Brain microvascular endothelial cell (primary cell): ENCODE results near the gene CLASP1.

Experiments used
- DNase-seq: peaks from one replicate; pipeline ENCODE4 v3.0.0-alpha.2; 2020
- H3K27ac ChIP-seq: fragments of 250-450 bp; sonication (Bioruptor Pico); 2 replicates; pipeline ENCODE4 v1.5.1; 2020; ENCODE audit warnings: mild to moderate bottlenecking, moderate library complexity
- H3K27me3 ChIP-seq: fragments of 250-450 bp; sonication (Bioruptor Pico); replicated peaks from 2 replicates; pipeline ENCODE4 v1.5.1; 2020; ENCODE audit warnings: mild to moderate bottlenecking
- H3K36me3 ChIP-seq: fragments of 250-450 bp; sonication (Bioruptor Pico); replicated peaks from 2 replicates; pipeline ENCODE4 v1.5.1; 2020; ENCODE audit warnings: mild to moderate bottlenecking
- H3K4me3 ChIP-seq: 2 replicates; pipeline ENCODE4 v1.5.1; 2011; ENCODE audit warnings: low read depth, mild to moderate bottlenecking, control low read depth, low read length, moderate library complexity
- in situ Hi-C: cut with HindIII; loops from 2 replicates; pipeline ENCODE4 v1.10.0; 2017; ENCODE audit warnings: low sequenced_read_pairs, low pct_ligation_motif_present
- TF ChIP-seq, protein P1 (sequence below): IDR thresholded peaks from 2 replicates; pipeline ENCODE4 v1.5.1; 2011; ENCODE audit warnings: low read depth, mild to moderate bottlenecking, moderate library complexity, low read length, control low read depth, inconsistent platforms; ENCODE audit errors: missing control alignments

Gene CLASP1

GRCh38 chr2:121524685-121525425, 124.4 kb downstream of the CLASP1 start:
- DNase-seq, result no peak
- Histone ChIP-seq H3K36me3 (peaks cover 13% of the 10 kb centered on the region), H3K27ac (no peak overlapping the region), H3K4me3 (no peak overlapping the region), H3K27me3 (no peaks in the 10 kb centered on the region)
- TF ChIP-seq, protein P1, sequence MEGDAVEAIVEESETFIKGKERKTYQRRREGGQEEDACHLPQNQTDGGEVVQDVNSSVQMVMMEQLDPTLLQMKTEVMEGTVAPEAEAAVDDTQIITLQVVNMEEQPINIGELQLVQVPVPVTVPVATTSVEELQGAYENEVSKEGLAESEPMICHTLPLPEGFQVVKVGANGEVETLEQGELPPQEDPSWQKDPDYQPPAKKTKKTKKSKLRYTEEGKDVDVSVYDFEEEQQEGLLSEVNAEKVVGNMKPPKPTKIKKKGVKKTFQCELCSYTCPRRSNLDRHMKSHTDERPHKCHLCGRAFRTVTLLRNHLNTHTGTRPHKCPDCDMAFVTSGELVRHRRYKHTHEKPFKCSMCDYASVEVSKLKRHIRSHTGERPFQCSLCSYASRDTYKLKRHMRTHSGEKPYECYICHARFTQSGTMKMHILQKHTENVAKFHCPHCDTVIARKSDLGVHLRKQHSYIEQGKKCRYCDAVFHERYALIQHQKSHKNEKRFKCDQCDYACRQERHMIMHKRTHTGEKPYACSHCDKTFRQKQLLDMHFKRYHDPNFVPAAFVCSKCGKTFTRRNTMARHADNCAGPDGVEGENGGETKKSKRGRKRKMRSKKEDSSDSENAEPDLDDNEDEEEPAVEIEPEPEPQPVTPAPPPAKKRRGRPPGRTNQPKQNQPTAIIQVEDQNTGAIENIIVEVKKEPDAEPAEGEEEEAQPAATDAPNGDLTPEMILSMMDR, result no peak
- in situ Hi-C loops, result no loop called here

DNA sequence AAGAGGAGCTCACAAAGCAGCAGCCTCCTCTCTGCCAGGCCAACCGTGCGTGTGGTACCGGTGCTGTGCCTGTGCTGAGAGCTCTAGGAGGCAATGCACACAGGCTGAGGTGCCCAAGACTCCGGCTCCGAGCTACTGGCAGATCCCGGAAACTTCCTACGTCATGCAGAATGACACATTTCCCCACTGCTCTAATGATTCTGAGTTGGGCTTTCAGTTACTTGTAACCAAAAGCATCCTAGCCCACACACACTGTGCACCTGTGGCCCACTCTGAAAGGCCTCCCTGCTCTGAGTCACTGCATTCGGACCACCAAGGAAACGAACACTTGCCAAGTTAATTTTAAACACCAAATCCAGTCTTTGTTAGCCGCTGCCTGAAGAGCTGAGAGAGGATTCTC, 127.9 kb downstream of the CLASP1 start:
- no peak overlapping the region for H3K27ac ChIP-seq
- in situ Hi-C loops, result no loop called here
- no peak overlapping the region for H3K4me3 ChIP-seq
- no peaks in the 10 kb centered on the region for H3K27me3 ChIP-seq
- DNase-seq, result no peak
- H3K36me3 ChIP-seq, result peaks cover 13% of the 10 kb centered on the region
- TF ChIP-seq, protein P1, result no peak

GRCh38 chr2:121520641-121520994, 128.6 kb downstream of the CLASP1 start:
- Histone ChIP-seq H3K36me3 (peaks cover 10% of the 10 kb centered on the region), H3K27ac (no peak overlapping the region), H3K27me3 (no peaks in the 10 kb centered on the region), H3K4me3 (no peak overlapping the region)
- in situ Hi-C loops, result no loop called here
- DNase-seq, result no peak
- TF ChIP-seq, protein P1, result no peak

GRCh38 chr2:121519732-121520640, 129.3 kb downstream of the CLASP1 start:
- Histone ChIP-seq H3K36me3 (peaks cover 9% of the 10 kb centered on the region), H3K4me3 (no peak overlapping the region), H3K27ac (no peak overlapping the region), H3K27me3 (no peaks in the 10 kb centered on the region)
- TF ChIP-seq, protein P1, result no peak
- in situ Hi-C loops, result no loop called here
- DNase-seq, result no peak

- peaks cover 9% of the 10 kb centered on the region for H3K36me3 ChIP-seq
- in situ Hi-C loops, result no loop called here
- TF ChIP-seq, protein P1, result no peak
Observed at GRCh38 chr2:121519153-121519552, 130.1 kb downstream of the CLASP1 start.

More at GRCh38 chr2:121519153-121519552, 130.1 kb downstream of the CLASP1 start:
- DNase-seq, result no peak
- Histone ChIP-seq H3K27ac (no peak overlapping the region), H3K4me3 (no peak overlapping the region), H3K27me3 (no peaks in the 10 kb centered on the region)
